H9 (cell line): ENCODE data around the gene ZNF652. TPM values are rescaled to one million over a fixed set of nuclear protein-coding genes. Genes with fewer than 3 reads are reported as not detected.
"Not testable (repeated sequence)": the region's sequence is repeated elsewhere in the genome, so short reads cannot be mapped to it uniquely, and the experiment has no call there.

Experiments
- DNase-seq: peaks from one replicate; pipeline ENCODE4 v3.0.0-alpha.2; 2017
- H2AFZ ChIP-seq: one replicate; pipeline ENCODE4 v1.6.1; 2013; ENCODE audit warnings: mild to moderate bottlenecking, low read length, control low read depth, moderate library complexity
- H2AK5ac ChIP-seq: 2 replicates; pipeline ENCODE4 v1.6.1; 2013; ENCODE audit warnings: low read length, control low read depth, mixed read lengths; ENCODE audit not compliant: insufficient read length
- H2BK120ac ChIP-seq: one replicate; pipeline ENCODE4 v1.6.1; 2013; ENCODE audit warnings: low read depth, mild to moderate bottlenecking, low read length, control low read depth, inconsistent platforms; ENCODE audit not compliant: poor library complexity, severe bottlenecking
- H2BK12ac ChIP-seq: 2 replicates; pipeline ENCODE4 v1.6.1; 2013; ENCODE audit warnings: low read length, control low read depth, mixed read lengths, low read depth; ENCODE audit not compliant: insufficient read length
- H2BK15ac ChIP-seq: 2 replicates; pipeline ENCODE4 v1.6.1; 2013; ENCODE audit warnings: low read depth, low read length, control low read depth
- H2BK20ac ChIP-seq: one replicate; pipeline ENCODE4 v1.6.1; 2013; ENCODE audit warnings: low read depth, mild to moderate bottlenecking, low read length, control low read depth, inconsistent platforms; ENCODE audit not compliant: poor library complexity, severe bottlenecking
- H2BK5ac ChIP-seq: 2 replicates; pipeline ENCODE4 v1.6.1; 2013; ENCODE audit warnings: low read length, control low read depth, mixed read lengths; ENCODE audit not compliant: insufficient read length
- H3K14ac ChIP-seq: 2 replicates; pipeline ENCODE4 v1.6.1; 2013; ENCODE audit warnings: low read length, control low read depth; ENCODE audit not compliant: insufficient read depth
- H3K18ac ChIP-seq: 2 replicates; pipeline ENCODE4 v1.6.1; 2013; ENCODE audit warnings: low read depth, mild to moderate bottlenecking, mixed read lengths, low read length, control low read depth; ENCODE audit not compliant: insufficient read length
- H3K23ac ChIP-seq: 2 replicates; pipeline ENCODE4 v1.6.1; 2013; ENCODE audit warnings: low read length, control low read depth, mixed read lengths, low read depth; ENCODE audit not compliant: insufficient read length
- H3K23me2 ChIP-seq: 2 replicates; pipeline ENCODE4 v1.6.1; 2013; ENCODE audit warnings: low read depth, mild to moderate bottlenecking, mixed read lengths, low read length, control low read depth; ENCODE audit not compliant: insufficient read length, poor library complexity, severe bottlenecking
- H3K27ac ChIP-seq: 2 replicates; pipeline ENCODE4 v1.5.1; 2013; ENCODE audit warnings: low read length, control low read depth, mixed read lengths, low read depth; ENCODE audit not compliant: insufficient read length
- H3K27me3 ChIP-seq: 2 replicates; pipeline ENCODE4 v1.6.1; 2013; ENCODE audit warnings: low read length, control low read depth, inconsistent platforms; ENCODE audit not compliant: insufficient read depth
- H3K4ac ChIP-seq: 2 replicates; pipeline ENCODE4 v1.6.1; 2013; ENCODE audit warnings: low read depth, mild to moderate bottlenecking, control low read depth, inconsistent platforms, low read length, moderate library complexity
- H3K4me1 ChIP-seq: 2 replicates; pipeline ENCODE4 v1.6.1; 2013; ENCODE audit warnings: low read length, control low read depth, inconsistent platforms; ENCODE audit not compliant: insufficient read depth
- H3K4me2 ChIP-seq: 2 replicates; pipeline ENCODE4 v1.6.1; 2013; ENCODE audit warnings: low read length, control low read depth, mixed read lengths; ENCODE audit not compliant: insufficient read length, insufficient read depth
- H3K56ac ChIP-seq: 2 replicates; pipeline ENCODE4 v1.6.1; 2013; ENCODE audit warnings: low read depth, mild to moderate bottlenecking, mixed read lengths, low read length, control low read depth; ENCODE audit not compliant: insufficient read length
- H3K79me1 ChIP-seq: 2 replicates; pipeline ENCODE4 v1.6.1; 2013; ENCODE audit warnings: low read depth, mild to moderate bottlenecking, moderate library complexity, low read length, control low read depth, inconsistent platforms; ENCODE audit not compliant: insufficient read depth, poor library complexity, severe bottlenecking
- H3K79me2 ChIP-seq: 2 replicates; pipeline ENCODE4 v1.6.1; 2013; ENCODE audit warnings: low read length, control low read depth, inconsistent platforms; ENCODE audit not compliant: insufficient read depth
- H3K9ac ChIP-seq: 2 replicates; pipeline ENCODE4 v1.6.1; 2013; ENCODE audit warnings: low read length, control low read depth, mixed read lengths; ENCODE audit not compliant: insufficient read length; ENCODE audit errors: extremely low read depth
- H3K9me3 ChIP-seq: one replicate; pipeline ENCODE4 v1.6.1; 2013; ENCODE audit warnings: low read depth, low read length, inconsistent platforms; ENCODE audit not compliant: control insufficient read depth
- H3T11ph ChIP-seq: one replicate; pipeline ENCODE4 v1.6.1; 2013; ENCODE audit warnings: mild to moderate bottlenecking, low read length, control low read depth, inconsistent platforms
- H4K20me1 ChIP-seq: one replicate; pipeline ENCODE4 v1.6.1; 2013; ENCODE audit not compliant: control insufficient read depth, insufficient read length, insufficient read depth
- H4K5ac ChIP-seq: 2 replicates; pipeline ENCODE4 v1.6.1; 2013; ENCODE audit warnings: low read depth, mild to moderate bottlenecking, mixed read lengths, low read length, control low read depth; ENCODE audit not compliant: insufficient read length
- H4K8ac ChIP-seq: replicated peaks from 2 replicates; pipeline ENCODE4 v1.6.1; 2013; ENCODE audit warnings: low read length, control low read depth, mixed read lengths, low read depth; ENCODE audit not compliant: insufficient read length
- H4K91ac ChIP-seq: 2 replicates; pipeline ENCODE4 v1.6.1; 2013; ENCODE audit warnings: low read depth, mild to moderate bottlenecking, moderate library complexity, mixed read lengths, low read length, control low read depth; ENCODE audit not compliant: insufficient read length
- H3K27ac Mint-ChIP-seq, 3 experiments: 2 replicates in 2 of 3; 3 replicates in 1 of 3; pipeline ENCODE4 v1.8.0; 2020 to 2021; ENCODE audit warnings: mixed read lengths in 3 of 3, mild to moderate bottlenecking in 1 of 3, moderate library complexity in 1 of 3
- H3K27me3 Mint-ChIP-seq: 2 replicates; pipeline ENCODE4 v1.8.0; 2021; ENCODE audit warnings: low read depth, mild to moderate bottlenecking, moderate library complexity, mixed read lengths
- H3K36me3 Mint-ChIP-seq, 3 experiments: 2 replicates in 2 of 3; 3 replicates in 1 of 3; pipeline ENCODE4 v1.8.0; 2020 to 2021; ENCODE audit warnings: low read depth in 3 of 3, mixed read lengths in 3 of 3; ENCODE audit not compliant: insufficient read depth in 1 of 3
- H3K4me1 Mint-ChIP-seq, 2 experiments: 2 replicates each; pipeline ENCODE4 v1.8.0; 2020; ENCODE audit warnings: mixed read lengths in 2 of 2
- H3K4me3 Mint-ChIP-seq, 2 experiments: 2 replicates in 1 of 2; 3 replicates in 1 of 2; pipeline ENCODE4 v1.8.0; 2020 to 2021; ENCODE audit warnings: mild to moderate bottlenecking in 2 of 2, mixed read lengths in 2 of 2, moderate library complexity in 1 of 2
- H3K9me3 Mint-ChIP-seq, 2 experiments: 2 replicates in 1 of 2; 3 replicates in 1 of 2; pipeline ENCODE4 v1.8.0; 2020; ENCODE audit warnings: mild to moderate bottlenecking in 2 of 2, mixed read lengths in 2 of 2, moderate library complexity in 1 of 2
- WGBS: extraction: QIAGEN DNeasy Blood & Tissue Kit; methylation state at CpG from one replicate; pipeline ENCODE4 v1.1.7; 2013; ENCODE audit warnings: missing lambda C conversion rate, low lambda C conversion rate, mixed read lengths; ENCODE audit not compliant: insufficient read length; ENCODE audit errors: extremely low coverage; 5-methylcytosine and 5-hydroxymethylcytosine counted together
- total RNA-seq: library from RNA; stranded (reverse); gene quantifications from 2 replicates; pipeline ENCODE4 v1.2.1, GENCODE V29; 2021
- TF ChIP-seq, protein P1 (sequence below): fragments of 200-600 bp; sonication (generic); conservative IDR thresholded peaks from 3 replicates; pipeline ENCODE4 v1.8.0; 2021; ENCODE audit warnings: antibody characterized with exemption, mild to moderate bottlenecking

Gene ZNF652
- total RNA-seq, 1 experiment from 2014 or later, result 33.6 TPM

- no peak overlapping the region for H2BK20ac ChIP-seq
- no peaks in the 10 kb centered on the region for H4K20me1 ChIP-seq
- H3K4ac ChIP-seq, result no peak overlapping the region
- no peak overlapping the region for H3K9ac ChIP-seq
- H3K14ac ChIP-seq, result no peak overlapping the region
- no peak overlapping the region for H3K56ac ChIP-seq
- no peak overlapping the region for H3K27ac ChIP-seq
- Mint-ChIP-seq H3K4me3 (no peak overlapping the region), H3K9me3 (no peaks in the 10 kb centered on the region), H3K27ac (no peak overlapping the region), H3K27me3 (no peaks in the 10 kb centered on the region; the same call in none of the 2 replicates), H3K4me1 (peaks cover 21 to 26% of the 10 kb centered on the region in 2 experiments), H3K36me3 (no peaks in the 10 kb centered on the region)
- no peak overlapping the region for H2BK12ac ChIP-seq
- H4K8ac ChIP-seq, result no peak overlapping the region
- H3K9me3 ChIP-seq, result no peaks in the 10 kb centered on the region
- no CpG with 5 or more reads among the region's 5 CpGs for WGBS
- no peak overlapping the region for H2BK120ac ChIP-seq
- H4K91ac ChIP-seq, result no peak overlapping the region
- DNase-seq, result peak; percentile 18
- no peaks in the 10 kb centered on the region; the same call in 1 of the 2 replicates for H3K4me1 ChIP-seq
- H3K23ac ChIP-seq, result no peak overlapping the region
- no peak overlapping the region for H2AFZ ChIP-seq
- H4K5ac ChIP-seq, result no peak overlapping the region
- TF ChIP-seq, protein P1, sequence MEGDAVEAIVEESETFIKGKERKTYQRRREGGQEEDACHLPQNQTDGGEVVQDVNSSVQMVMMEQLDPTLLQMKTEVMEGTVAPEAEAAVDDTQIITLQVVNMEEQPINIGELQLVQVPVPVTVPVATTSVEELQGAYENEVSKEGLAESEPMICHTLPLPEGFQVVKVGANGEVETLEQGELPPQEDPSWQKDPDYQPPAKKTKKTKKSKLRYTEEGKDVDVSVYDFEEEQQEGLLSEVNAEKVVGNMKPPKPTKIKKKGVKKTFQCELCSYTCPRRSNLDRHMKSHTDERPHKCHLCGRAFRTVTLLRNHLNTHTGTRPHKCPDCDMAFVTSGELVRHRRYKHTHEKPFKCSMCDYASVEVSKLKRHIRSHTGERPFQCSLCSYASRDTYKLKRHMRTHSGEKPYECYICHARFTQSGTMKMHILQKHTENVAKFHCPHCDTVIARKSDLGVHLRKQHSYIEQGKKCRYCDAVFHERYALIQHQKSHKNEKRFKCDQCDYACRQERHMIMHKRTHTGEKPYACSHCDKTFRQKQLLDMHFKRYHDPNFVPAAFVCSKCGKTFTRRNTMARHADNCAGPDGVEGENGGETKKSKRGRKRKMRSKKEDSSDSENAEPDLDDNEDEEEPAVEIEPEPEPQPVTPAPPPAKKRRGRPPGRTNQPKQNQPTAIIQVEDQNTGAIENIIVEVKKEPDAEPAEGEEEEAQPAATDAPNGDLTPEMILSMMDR, result no peak
- H2BK5ac ChIP-seq, result no peak overlapping the region
- no peaks in the 10 kb centered on the region for H3K79me2 ChIP-seq
- no peaks in the 10 kb centered on the region for H3K79me1 ChIP-seq
- no peak overlapping the region for H3K18ac ChIP-seq
- H2BK15ac ChIP-seq, result no peak overlapping the region
- H2AK5ac ChIP-seq, result no peak overlapping the region
- no peak overlapping the region for H3K4me2 ChIP-seq
- H3T11ph ChIP-seq, result no peak overlapping the region
- no peaks in the 10 kb centered on the region for H3K27me3 ChIP-seq
- H3K23me2 ChIP-seq, result no peaks in the 10 kb centered on the region
Measured at GRCh38 chr17:49280061-49280460, 82.0 kb downstream of the ZNF652 start.

GRCh38 chr17:49279263-49280015 is 82.6 kb downstream of the ZNF652 start:
- not testable (repeated sequence) for H3K36me3 Mint-ChIP-seq, H2BK120ac ChIP-seq, H2BK5ac ChIP-seq, H3K23me2 ChIP-seq, H3K9ac ChIP-seq, H3K14ac ChIP-seq, H4K8ac ChIP-seq, H3K18ac ChIP-seq, H2AFZ ChIP-seq, H3K9me3 Mint-ChIP-seq, H3K79me2 ChIP-seq, H3K27me3 ChIP-seq, H3K27me3 Mint-ChIP-seq, H4K20me1 ChIP-seq, H3K79me1 ChIP-seq, H3K4me3 Mint-ChIP-seq, H3T11ph ChIP-seq, H3K27ac ChIP-seq, H4K91ac ChIP-seq, H3K4me1 ChIP-seq, H3K4ac ChIP-seq, H3K9me3 ChIP-seq, H3K4me2 ChIP-seq, H2AK5ac ChIP-seq, H4K5ac ChIP-seq, H3K27ac Mint-ChIP-seq, H2BK12ac ChIP-seq, H2BK20ac ChIP-seq, H3K56ac ChIP-seq, H2BK15ac ChIP-seq, H3K23ac ChIP-seq
- peak; percentile 5 for DNase-seq
- no CpG with 5 or more reads among the region's 11 CpGs for WGBS
- H3K4me1 Mint-ChIP-seq, result peaks cover 21 to 26% of the 10 kb centered on the region in 2 experiments
